H9 (cell line): ENCODE results near the gene MCAT. TPM values are rescaled to one million over a fixed set of nuclear protein-coding genes. Genes with fewer than 3 reads are reported as not detected.

Experiments used
- DNase-seq: peaks from one replicate; pipeline ENCODE4 v3.0.0-alpha.2; 2017
- H2AFZ ChIP-seq: one replicate; pipeline ENCODE4 v1.6.1; 2013; ENCODE audit warnings: mild to moderate bottlenecking, low read length, control low read depth, moderate library complexity
- H2AK5ac ChIP-seq: 2 replicates; pipeline ENCODE4 v1.6.1; 2013; ENCODE audit warnings: low read length, control low read depth, mixed read lengths; ENCODE audit not compliant: insufficient read length
- H2BK120ac ChIP-seq: one replicate; pipeline ENCODE4 v1.6.1; 2013; ENCODE audit warnings: low read depth, mild to moderate bottlenecking, low read length, control low read depth, inconsistent platforms; ENCODE audit not compliant: poor library complexity, severe bottlenecking
- H2BK12ac ChIP-seq: 2 replicates; pipeline ENCODE4 v1.6.1; 2013; ENCODE audit warnings: low read length, control low read depth, mixed read lengths, low read depth; ENCODE audit not compliant: insufficient read length
- H2BK15ac ChIP-seq: 2 replicates; pipeline ENCODE4 v1.6.1; 2013; ENCODE audit warnings: low read depth, low read length, control low read depth
- H2BK20ac ChIP-seq: one replicate; pipeline ENCODE4 v1.6.1; 2013; ENCODE audit warnings: low read depth, mild to moderate bottlenecking, low read length, control low read depth, inconsistent platforms; ENCODE audit not compliant: poor library complexity, severe bottlenecking
- H2BK5ac ChIP-seq: 2 replicates; pipeline ENCODE4 v1.6.1; 2013; ENCODE audit warnings: low read length, control low read depth, mixed read lengths; ENCODE audit not compliant: insufficient read length
- H3K14ac ChIP-seq: 2 replicates; pipeline ENCODE4 v1.6.1; 2013; ENCODE audit warnings: low read length, control low read depth; ENCODE audit not compliant: insufficient read depth
- H3K18ac ChIP-seq: 2 replicates; pipeline ENCODE4 v1.6.1; 2013; ENCODE audit warnings: low read depth, mild to moderate bottlenecking, mixed read lengths, low read length, control low read depth; ENCODE audit not compliant: insufficient read length
- H3K23ac ChIP-seq: 2 replicates; pipeline ENCODE4 v1.6.1; 2013; ENCODE audit warnings: low read length, control low read depth, mixed read lengths, low read depth; ENCODE audit not compliant: insufficient read length
- H3K23me2 ChIP-seq: 2 replicates; pipeline ENCODE4 v1.6.1; 2013; ENCODE audit warnings: low read depth, mild to moderate bottlenecking, mixed read lengths, low read length, control low read depth; ENCODE audit not compliant: insufficient read length, poor library complexity, severe bottlenecking
- H3K27ac ChIP-seq: 2 replicates; pipeline ENCODE4 v1.5.1; 2013; ENCODE audit warnings: low read length, control low read depth, mixed read lengths, low read depth; ENCODE audit not compliant: insufficient read length
- H3K27me3 ChIP-seq: 2 replicates; pipeline ENCODE4 v1.6.1; 2013; ENCODE audit warnings: low read length, control low read depth, inconsistent platforms; ENCODE audit not compliant: insufficient read depth
- H3K4ac ChIP-seq: 2 replicates; pipeline ENCODE4 v1.6.1; 2013; ENCODE audit warnings: low read depth, mild to moderate bottlenecking, control low read depth, inconsistent platforms, low read length, moderate library complexity
- H3K4me1 ChIP-seq: 2 replicates; pipeline ENCODE4 v1.6.1; 2013; ENCODE audit warnings: low read length, control low read depth, inconsistent platforms; ENCODE audit not compliant: insufficient read depth
- H3K4me2 ChIP-seq: 2 replicates; pipeline ENCODE4 v1.6.1; 2013; ENCODE audit warnings: low read length, control low read depth, mixed read lengths; ENCODE audit not compliant: insufficient read length, insufficient read depth
- H3K56ac ChIP-seq: 2 replicates; pipeline ENCODE4 v1.6.1; 2013; ENCODE audit warnings: low read depth, mild to moderate bottlenecking, mixed read lengths, low read length, control low read depth; ENCODE audit not compliant: insufficient read length
- H3K79me1 ChIP-seq: 2 replicates; pipeline ENCODE4 v1.6.1; 2013; ENCODE audit warnings: low read depth, mild to moderate bottlenecking, moderate library complexity, low read length, control low read depth, inconsistent platforms; ENCODE audit not compliant: insufficient read depth, poor library complexity, severe bottlenecking
- H3K79me2 ChIP-seq: 2 replicates; pipeline ENCODE4 v1.6.1; 2013; ENCODE audit warnings: low read length, control low read depth, inconsistent platforms; ENCODE audit not compliant: insufficient read depth
- H3K9ac ChIP-seq: 2 replicates; pipeline ENCODE4 v1.6.1; 2013; ENCODE audit warnings: low read length, control low read depth, mixed read lengths; ENCODE audit not compliant: insufficient read length; ENCODE audit errors: extremely low read depth
- H3K9me3 ChIP-seq: one replicate; pipeline ENCODE4 v1.6.1; 2013; ENCODE audit warnings: low read depth, low read length, inconsistent platforms; ENCODE audit not compliant: control insufficient read depth
- H3T11ph ChIP-seq: one replicate; pipeline ENCODE4 v1.6.1; 2013; ENCODE audit warnings: mild to moderate bottlenecking, low read length, control low read depth, inconsistent platforms
- H4K20me1 ChIP-seq: one replicate; pipeline ENCODE4 v1.6.1; 2013; ENCODE audit not compliant: control insufficient read depth, insufficient read length, insufficient read depth
- H4K5ac ChIP-seq: 2 replicates; pipeline ENCODE4 v1.6.1; 2013; ENCODE audit warnings: low read depth, mild to moderate bottlenecking, mixed read lengths, low read length, control low read depth; ENCODE audit not compliant: insufficient read length
- H4K8ac ChIP-seq: replicated peaks from 2 replicates; pipeline ENCODE4 v1.6.1; 2013; ENCODE audit warnings: low read length, control low read depth, mixed read lengths, low read depth; ENCODE audit not compliant: insufficient read length
- H4K91ac ChIP-seq: 2 replicates; pipeline ENCODE4 v1.6.1; 2013; ENCODE audit warnings: low read depth, mild to moderate bottlenecking, moderate library complexity, mixed read lengths, low read length, control low read depth; ENCODE audit not compliant: insufficient read length
- H3K27ac Mint-ChIP-seq, 3 experiments: 2 replicates in 2 of 3; 3 replicates in 1 of 3; pipeline ENCODE4 v1.8.0; 2020 to 2021; ENCODE audit warnings: mixed read lengths in 3 of 3, mild to moderate bottlenecking in 1 of 3, moderate library complexity in 1 of 3
- H3K27me3 Mint-ChIP-seq: 2 replicates; pipeline ENCODE4 v1.8.0; 2021; ENCODE audit warnings: low read depth, mild to moderate bottlenecking, moderate library complexity, mixed read lengths
- H3K36me3 Mint-ChIP-seq, 3 experiments: 2 replicates in 2 of 3; 3 replicates in 1 of 3; pipeline ENCODE4 v1.8.0; 2020 to 2021; ENCODE audit warnings: low read depth in 3 of 3, mixed read lengths in 3 of 3; ENCODE audit not compliant: insufficient read depth in 1 of 3
- H3K4me1 Mint-ChIP-seq, 2 experiments: 2 replicates each; pipeline ENCODE4 v1.8.0; 2020; ENCODE audit warnings: mixed read lengths in 2 of 2
- H3K4me3 Mint-ChIP-seq, 2 experiments: 2 replicates in 1 of 2; 3 replicates in 1 of 2; pipeline ENCODE4 v1.8.0; 2020 to 2021; ENCODE audit warnings: mild to moderate bottlenecking in 2 of 2, mixed read lengths in 2 of 2, moderate library complexity in 1 of 2
- H3K9me3 Mint-ChIP-seq, 2 experiments: 2 replicates in 1 of 2; 3 replicates in 1 of 2; pipeline ENCODE4 v1.8.0; 2020; ENCODE audit warnings: mild to moderate bottlenecking in 2 of 2, mixed read lengths in 2 of 2, moderate library complexity in 1 of 2
- CTCF ChIP-seq: fragments of 200-600 bp; sonication (generic); conservative IDR thresholded peaks from 3 replicates; pipeline ENCODE4 v1.8.0; 2021; ENCODE audit warnings: antibody characterized with exemption, mild to moderate bottlenecking
- WGBS: extraction: QIAGEN DNeasy Blood & Tissue Kit; methylation state at CpG from one replicate; pipeline ENCODE4 v1.1.7; 2013; ENCODE audit warnings: missing lambda C conversion rate, low lambda C conversion rate, mixed read lengths; ENCODE audit not compliant: insufficient read length; ENCODE audit errors: extremely low coverage; 5-methylcytosine and 5-hydroxymethylcytosine counted together
- total RNA-seq: library from RNA; stranded (reverse); gene quantifications from 2 replicates; pipeline ENCODE4 v1.2.1, GENCODE V29; 2021

The MCAT gene
- total RNA-seq, 1 experiment from 2014 or later, result 20.3 TPM

GRCh38 chr22:43113526-43114251 is 29.5 kb downstream of the MCAT start:
- H3K18ac ChIP-seq, result no peak overlapping the region
- H3K27ac ChIP-seq, result no peak overlapping the region
- no peak overlapping the region for H2BK120ac ChIP-seq
- H2BK12ac ChIP-seq, result no peak overlapping the region
- no peaks in the 10 kb centered on the region for H3K9me3 ChIP-seq
- no peak overlapping the region for H2BK20ac ChIP-seq
- H4K8ac ChIP-seq, result no peak overlapping the region
- Mint-ChIP-seq H3K4me3 (no peak overlapping the region), H3K9me3 (no peaks in the 10 kb centered on the region), H3K27me3 (peaks cover 65% of the 10 kb centered on the region), H3K36me3 (no peaks in the 10 kb centered on the region), H3K4me1 (peaks cover 17 to 35% of the 10 kb centered on the region in 2 experiments), H3K27ac (no peak overlapping the region)
- no peak overlapping the region for H3K4ac ChIP-seq
- H3K23me2 ChIP-seq, result peaks cover 11% of the 10 kb centered on the region
- H3K27me3 ChIP-seq, result peaks cover 29% of the 10 kb centered on the region
- peaks cover 4% of the 10 kb centered on the region; the same call in 1 of the 2 replicates for H3K4me1 ChIP-seq
- H2AK5ac ChIP-seq, result no peak overlapping the region
- H3T11ph ChIP-seq, result no peak overlapping the region
- H3K4me2 ChIP-seq, result no peak overlapping the region
- H3K56ac ChIP-seq, result no peak overlapping the region
- no peak overlapping the region for H2BK5ac ChIP-seq
- DNase-seq, result no peak
- H2AFZ ChIP-seq, result no peak overlapping the region
- H3K79me2 ChIP-seq, result no peaks in the 10 kb centered on the region
- H4K91ac ChIP-seq, result no peak overlapping the region
- no peaks in the 10 kb centered on the region for H3K79me1 ChIP-seq
- WGBS, result no CpG with 5 or more reads among the region's 13 CpGs
- TF ChIP-seq CTCF, result no peak
- H3K14ac ChIP-seq, result no peak overlapping the region
- H3K9ac ChIP-seq, result no peak overlapping the region
- no peak overlapping the region for H4K5ac ChIP-seq
- no peaks in the 10 kb centered on the region for H4K20me1 ChIP-seq
- H2BK15ac ChIP-seq, result no peak overlapping the region
- no peak overlapping the region for H3K23ac ChIP-seq
